Neural progenitor cell (in vitro differentiated cells): ENCODE data around the gene TNFRSF9.

ENCODE experiments used
- CTCF ChIP-seq: fragments of 200-600 bp; sonication (generic); IDR thresholded peaks from 2 replicates; pipeline ENCODE4 v1.5.1; 2017; ENCODE audit warnings: antibody characterized with exemption, mild to moderate bottlenecking
- EZH2 ChIP-seq: fragments of 200-600 bp; sonication (generic); IDR thresholded peaks from 2 replicates; pipeline ENCODE4 v1.6.1; 2017; ENCODE audit warnings: antibody characterized with exemption, mild to moderate bottlenecking, moderate library complexity
- EZH2phosphoT487 ChIP-seq: fragments of 200-600 bp; sonication (generic); IDR thresholded peaks from 2 replicates; pipeline ENCODE4 v1.6.1; 2017; ENCODE audit warnings: antibody characterized with exemption

GRCh38 chr1:7960165-7960564, 19.5 kb upstream of the TNFRSF9 start:
- no peak for TF ChIP-seq CTCF
- no peak for TF ChIP-seq EZH2
- TF ChIP-seq EZH2phosphoT487 = no peak
